GM21737 (cell line): ENCODE measurements around the gene CPPED1.
"Not testable (repeated sequence)": the region's sequence is repeated elsewhere in the genome, so short reads cannot be mapped to it uniquely, and the experiment has no call there.

ENCODE experiments used
- ATAC-seq: cut with Tn5 transposase; IDR thresholded peaks from one replicate; pipeline ENCODE4 v1.9.1; 2021; ENCODE audit warnings: mild to moderate bottlenecking, moderate library complexity; ENCODE audit not compliant: unreplicated experiment

The CPPED1 gene

GRCh38 chr16:12802048-12802447 lies 1.6 kb downstream of the CPPED1 start:
- ATAC-seq = no peak

- no peak for ATAC-seq
Measured at GRCh38 chr16:12801511-12802042, 2.1 kb downstream of the CPPED1 start.

GRCh38 chr16:12800817-12801216 lies 2.9 kb downstream of the CPPED1 start:
- no peak for ATAC-seq

- ATAC-seq = not testable (repeated sequence)
Measured at GRCh38 chr16:12799996-12800395, 3.7 kb downstream of the CPPED1 start.

GRCh38 chr16:12798846-12799245 lies 4.8 kb downstream of the CPPED1 start:
- ATAC-seq = no peak

- no peak for ATAC-seq
Measured at GRCh38 chr16:12798171-12798570, 5.5 kb downstream of the CPPED1 start.

- ATAC-seq = no peak
Measured at GRCh38 chr16:12796498-12796897, 7.2 kb downstream of the CPPED1 start.

- no peak for ATAC-seq
Measured at GRCh38 chr16:12794486-12795387, 8.9 kb downstream of the CPPED1 start.

GRCh38 chr16:12793865-12794240 lies 9.8 kb downstream of the CPPED1 start:
- no peak for ATAC-seq

GRCh38 chr16:12793120-12793864 lies 10.4 kb downstream of the CPPED1 start:
- no peak for ATAC-seq

- ATAC-seq = not testable (repeated sequence)
Measured at GRCh38 chr16:12792528-12792927, 11.2 kb downstream of the CPPED1 start.

GRCh38 chr16:12791340-12791739 lies 12.3 kb downstream of the CPPED1 start:
- ATAC-seq = no peak

GRCh38 chr16:12788758-12789157 lies 14.9 kb downstream of the CPPED1 start:
- ATAC-seq = no peak

- no peak for ATAC-seq
Measured at GRCh38 chr16:12786081-12786480, 17.6 kb downstream of the CPPED1 start.

GRCh38 chr16:12784076-12784475 lies 19.6 kb downstream of the CPPED1 start:
- no peak for ATAC-seq

GRCh38 chr16:12781777-12782176 lies 21.9 kb downstream of the CPPED1 start:
- ATAC-seq = no peak

GRCh38 chr16:12780467-12780866 lies 23.2 kb downstream of the CPPED1 start:
- no peak for ATAC-seq

- no peak for ATAC-seq
Measured at GRCh38 chr16:12778726-12779125, 25.0 kb downstream of the CPPED1 start.

- no peak for ATAC-seq
Measured at GRCh38 chr16:12775656-12776236, 27.9 kb downstream of the CPPED1 start.

GRCh38 chr16:12773221-12773620 lies 30.5 kb downstream of the CPPED1 start:
- no peak for ATAC-seq

GRCh38 chr16:12771341-12771798 lies 32.3 kb downstream of the CPPED1 start:
- no peak for ATAC-seq
